Fibroblast of the aortic adventitia (primary cell): ENCODE results near the gene ADPRS. TPM values are rescaled to one million over a fixed set of nuclear protein-coding genes. Genes with fewer than 3 reads are reported as not detected.

Experiments
- DNase-seq: peaks from one replicate; pipeline ENCODE4 v3.0.0-alpha.2; 2010; ENCODE audit warnings: low read depth
- H3K4me3 ChIP-seq: 2 replicates; pipeline ENCODE4 v1.5.1; 2011; ENCODE audit warnings: low read depth, mild to moderate bottlenecking, control low read depth, low read length, moderate library complexity
- CTCF ChIP-seq: IDR thresholded peaks from 2 replicates; pipeline ENCODE4 v1.5.1; 2011; ENCODE audit warnings: mild to moderate bottlenecking, low read length, control low read depth, inconsistent platforms; ENCODE audit not compliant: insufficient read depth
- total RNA-seq: library from RNA; depleted of rRNA; stranded (reverse); fragments of >200 nt; gene quantifications from 2 replicates; pipeline ENCODE4 v1.2.3, GENCODE V29; 2012; ENCODE audit warnings: low replicate concordance

The ADPRS gene
- total RNA-seq, 1 donor = 21.1 TPM

GRCh38 chr1:36092798-36093185, 4.1 kb downstream of the ADPRS start:
- H3K4me3 ChIP-seq = no peak overlapping the region
- DNase-seq = no peak
- no peak for TF ChIP-seq CTCF

- DNase-seq = no peak
- TF ChIP-seq CTCF = no peak
- no peak overlapping the region for H3K4me3 ChIP-seq
These were observed 4.5 kb downstream of the ADPRS start for GRCh38 chr1:36093226-36093625.

GRCh38 chr1:36093929-36094328, 5.2 kb downstream of the ADPRS start:
- no peak overlapping the region for H3K4me3 ChIP-seq
- no peak for DNase-seq
- TF ChIP-seq CTCF = no peak

- DNase-seq = peak; percentile 66
- H3K4me3 ChIP-seq = no peak overlapping the region
- TF ChIP-seq CTCF = no peak
These were observed 5.9 kb downstream of the ADPRS start for GRCh38 chr1:36094621-36095061.

GRCh38 chr1:36095760-36096405, 7.2 kb downstream of the ADPRS start:
- TF ChIP-seq CTCF = no peak
- H3K4me3 ChIP-seq = no peak overlapping the region
- peak; percentile 23 for DNase-seq

- no peak for TF ChIP-seq CTCF
- DNase-seq = no peak
- H3K4me3 ChIP-seq = no peak overlapping the region
These were observed 8.1 kb downstream of the ADPRS start for GRCh38 chr1:36096500-36097432.
